H9 (cell line): ENCODE measurements around the gene COG2. TPM values are rescaled to one million over a fixed set of nuclear protein-coding genes. Genes with fewer than 3 reads are reported as not detected.

Experiments
- DNase-seq: peaks from one replicate; pipeline ENCODE4 v3.0.0-alpha.2; 2017
- H2AFZ ChIP-seq: one replicate; pipeline ENCODE4 v1.6.1; 2013; ENCODE audit warnings: mild to moderate bottlenecking, low read length, control low read depth, moderate library complexity
- H2AK5ac ChIP-seq: 2 replicates; pipeline ENCODE4 v1.6.1; 2013; ENCODE audit warnings: low read length, control low read depth, mixed read lengths; ENCODE audit not compliant: insufficient read length
- H2BK120ac ChIP-seq: one replicate; pipeline ENCODE4 v1.6.1; 2013; ENCODE audit warnings: low read depth, mild to moderate bottlenecking, low read length, control low read depth, inconsistent platforms; ENCODE audit not compliant: poor library complexity, severe bottlenecking
- H2BK12ac ChIP-seq: 2 replicates; pipeline ENCODE4 v1.6.1; 2013; ENCODE audit warnings: low read length, control low read depth, mixed read lengths, low read depth; ENCODE audit not compliant: insufficient read length
- H2BK15ac ChIP-seq: 2 replicates; pipeline ENCODE4 v1.6.1; 2013; ENCODE audit warnings: low read depth, low read length, control low read depth
- H2BK20ac ChIP-seq: one replicate; pipeline ENCODE4 v1.6.1; 2013; ENCODE audit warnings: low read depth, mild to moderate bottlenecking, low read length, control low read depth, inconsistent platforms; ENCODE audit not compliant: poor library complexity, severe bottlenecking
- H2BK5ac ChIP-seq: 2 replicates; pipeline ENCODE4 v1.6.1; 2013; ENCODE audit warnings: low read length, control low read depth, mixed read lengths; ENCODE audit not compliant: insufficient read length
- H3K14ac ChIP-seq: 2 replicates; pipeline ENCODE4 v1.6.1; 2013; ENCODE audit warnings: low read length, control low read depth; ENCODE audit not compliant: insufficient read depth
- H3K18ac ChIP-seq: 2 replicates; pipeline ENCODE4 v1.6.1; 2013; ENCODE audit warnings: low read depth, mild to moderate bottlenecking, mixed read lengths, low read length, control low read depth; ENCODE audit not compliant: insufficient read length
- H3K23ac ChIP-seq: 2 replicates; pipeline ENCODE4 v1.6.1; 2013; ENCODE audit warnings: low read length, control low read depth, mixed read lengths, low read depth; ENCODE audit not compliant: insufficient read length
- H3K23me2 ChIP-seq: 2 replicates; pipeline ENCODE4 v1.6.1; 2013; ENCODE audit warnings: low read depth, mild to moderate bottlenecking, mixed read lengths, low read length, control low read depth; ENCODE audit not compliant: insufficient read length, poor library complexity, severe bottlenecking
- H3K27ac ChIP-seq: 2 replicates; pipeline ENCODE4 v1.5.1; 2013; ENCODE audit warnings: low read length, control low read depth, mixed read lengths, low read depth; ENCODE audit not compliant: insufficient read length
- H3K27me3 ChIP-seq: 2 replicates; pipeline ENCODE4 v1.6.1; 2013; ENCODE audit warnings: low read length, control low read depth, inconsistent platforms; ENCODE audit not compliant: insufficient read depth
- H3K4ac ChIP-seq: 2 replicates; pipeline ENCODE4 v1.6.1; 2013; ENCODE audit warnings: low read depth, mild to moderate bottlenecking, control low read depth, inconsistent platforms, low read length, moderate library complexity
- H3K4me1 ChIP-seq: 2 replicates; pipeline ENCODE4 v1.6.1; 2013; ENCODE audit warnings: low read length, control low read depth, inconsistent platforms; ENCODE audit not compliant: insufficient read depth
- H3K4me2 ChIP-seq: 2 replicates; pipeline ENCODE4 v1.6.1; 2013; ENCODE audit warnings: low read length, control low read depth, mixed read lengths; ENCODE audit not compliant: insufficient read length, insufficient read depth
- H3K56ac ChIP-seq: 2 replicates; pipeline ENCODE4 v1.6.1; 2013; ENCODE audit warnings: low read depth, mild to moderate bottlenecking, mixed read lengths, low read length, control low read depth; ENCODE audit not compliant: insufficient read length
- H3K79me1 ChIP-seq: 2 replicates; pipeline ENCODE4 v1.6.1; 2013; ENCODE audit warnings: low read depth, mild to moderate bottlenecking, moderate library complexity, low read length, control low read depth, inconsistent platforms; ENCODE audit not compliant: insufficient read depth, poor library complexity, severe bottlenecking
- H3K79me2 ChIP-seq: 2 replicates; pipeline ENCODE4 v1.6.1; 2013; ENCODE audit warnings: low read length, control low read depth, inconsistent platforms; ENCODE audit not compliant: insufficient read depth
- H3K9ac ChIP-seq: 2 replicates; pipeline ENCODE4 v1.6.1; 2013; ENCODE audit warnings: low read length, control low read depth, mixed read lengths; ENCODE audit not compliant: insufficient read length; ENCODE audit errors: extremely low read depth
- H3K9me3 ChIP-seq: one replicate; pipeline ENCODE4 v1.6.1; 2013; ENCODE audit warnings: low read depth, low read length, inconsistent platforms; ENCODE audit not compliant: control insufficient read depth
- H3T11ph ChIP-seq: one replicate; pipeline ENCODE4 v1.6.1; 2013; ENCODE audit warnings: mild to moderate bottlenecking, low read length, control low read depth, inconsistent platforms
- H4K20me1 ChIP-seq: one replicate; pipeline ENCODE4 v1.6.1; 2013; ENCODE audit not compliant: control insufficient read depth, insufficient read length, insufficient read depth
- H4K5ac ChIP-seq: 2 replicates; pipeline ENCODE4 v1.6.1; 2013; ENCODE audit warnings: low read depth, mild to moderate bottlenecking, mixed read lengths, low read length, control low read depth; ENCODE audit not compliant: insufficient read length
- H4K8ac ChIP-seq: replicated peaks from 2 replicates; pipeline ENCODE4 v1.6.1; 2013; ENCODE audit warnings: low read length, control low read depth, mixed read lengths, low read depth; ENCODE audit not compliant: insufficient read length
- H4K91ac ChIP-seq: 2 replicates; pipeline ENCODE4 v1.6.1; 2013; ENCODE audit warnings: low read depth, mild to moderate bottlenecking, moderate library complexity, mixed read lengths, low read length, control low read depth; ENCODE audit not compliant: insufficient read length
- H3K27ac Mint-ChIP-seq, 3 experiments: 2 replicates in 2 of 3; 3 replicates in 1 of 3; pipeline ENCODE4 v1.8.0; 2020 to 2021; ENCODE audit warnings: mixed read lengths in 3 of 3, mild to moderate bottlenecking in 1 of 3, moderate library complexity in 1 of 3
- H3K27me3 Mint-ChIP-seq: 2 replicates; pipeline ENCODE4 v1.8.0; 2021; ENCODE audit warnings: low read depth, mild to moderate bottlenecking, moderate library complexity, mixed read lengths
- H3K36me3 Mint-ChIP-seq, 3 experiments: 2 replicates in 2 of 3; 3 replicates in 1 of 3; pipeline ENCODE4 v1.8.0; 2020 to 2021; ENCODE audit warnings: low read depth in 3 of 3, mixed read lengths in 3 of 3; ENCODE audit not compliant: insufficient read depth in 1 of 3
- H3K4me1 Mint-ChIP-seq, 2 experiments: 2 replicates each; pipeline ENCODE4 v1.8.0; 2020; ENCODE audit warnings: mixed read lengths in 2 of 2
- H3K4me3 Mint-ChIP-seq, 2 experiments: 2 replicates in 1 of 2; 3 replicates in 1 of 2; pipeline ENCODE4 v1.8.0; 2020 to 2021; ENCODE audit warnings: mild to moderate bottlenecking in 2 of 2, mixed read lengths in 2 of 2, moderate library complexity in 1 of 2
- H3K9me3 Mint-ChIP-seq, 2 experiments: 2 replicates in 1 of 2; 3 replicates in 1 of 2; pipeline ENCODE4 v1.8.0; 2020; ENCODE audit warnings: mild to moderate bottlenecking in 2 of 2, mixed read lengths in 2 of 2, moderate library complexity in 1 of 2
- WGBS: extraction: QIAGEN DNeasy Blood & Tissue Kit; methylation state at CpG from one replicate; pipeline ENCODE4 v1.1.7; 2013; ENCODE audit warnings: missing lambda C conversion rate, low lambda C conversion rate, mixed read lengths; ENCODE audit not compliant: insufficient read length; ENCODE audit errors: extremely low coverage; 5-methylcytosine and 5-hydroxymethylcytosine counted together
- total RNA-seq: library from RNA; stranded (reverse); gene quantifications from 2 replicates; pipeline ENCODE4 v1.2.1, GENCODE V29; 2021
- TF ChIP-seq, protein P1 (sequence below): fragments of 200-600 bp; sonication (generic); conservative IDR thresholded peaks from 3 replicates; pipeline ENCODE4 v1.8.0; 2021; ENCODE audit warnings: antibody characterized with exemption, mild to moderate bottlenecking

COG2 gene
- total RNA-seq, 1 experiment from 2014 or later = 42.2 TPM

DNA sequence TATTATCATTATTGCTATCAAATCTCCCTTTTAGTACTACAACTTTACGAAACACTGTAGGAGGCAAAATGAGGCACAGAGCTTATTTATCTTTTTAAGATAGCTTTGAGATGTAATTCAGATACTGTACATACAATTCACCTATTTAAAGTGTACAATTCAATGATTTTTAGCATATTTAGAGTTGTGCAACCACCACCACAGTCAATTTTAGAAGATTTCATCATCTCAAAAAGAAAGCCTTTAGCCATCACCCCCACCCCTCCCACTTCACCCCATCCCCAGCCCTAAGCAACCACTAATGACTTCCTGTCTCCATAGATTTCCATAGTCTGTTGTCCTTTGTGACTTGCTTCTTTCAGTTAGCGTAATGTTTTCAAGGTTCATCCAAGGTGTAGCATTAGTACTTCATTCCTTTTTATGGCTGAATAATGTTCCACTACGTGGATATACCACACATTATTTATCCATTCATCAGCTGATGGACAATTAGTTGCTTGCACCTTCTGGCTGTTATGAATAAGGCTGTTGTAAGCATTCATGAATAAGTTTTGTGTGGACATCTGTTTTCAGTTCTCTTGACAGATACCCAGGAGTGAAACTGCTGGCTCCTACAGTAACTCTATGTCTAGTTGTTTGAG is 95.5 kb downstream of the COG2 start:
- no CpG with 5 or more reads among the region's 3 CpGs for WGBS
- Histone ChIP-seq H3K79me2 (no peaks in the 10 kb centered on the region), H3K4me1 (no peaks in the 10 kb centered on the region), H3T11ph (no peak overlapping the region), H3K9me3 (no peaks in the 10 kb centered on the region), H3K4ac (no peak overlapping the region), H2BK5ac (no peak overlapping the region), H3K27ac (no peak overlapping the region), H3K23me2 (no peaks in the 10 kb centered on the region), H2BK120ac (no peak overlapping the region), H4K5ac (no peak overlapping the region), H3K14ac (no peak overlapping the region), H3K9ac (no peak overlapping the region), H3K56ac (no peak overlapping the region), H2BK15ac (no peak overlapping the region), H3K18ac (no peak overlapping the region), H2AK5ac (no peak overlapping the region), H3K79me1 (no peaks in the 10 kb centered on the region), H4K8ac (no peak overlapping the region), H3K23ac (no peak overlapping the region), H2AFZ (no peak overlapping the region), H2BK12ac (no peak overlapping the region), H3K27me3 (no peaks in the 10 kb centered on the region), H3K4me2 (no peak overlapping the region), H4K91ac (no peak overlapping the region), H4K20me1 (no peaks in the 10 kb centered on the region), H2BK20ac (no peak overlapping the region)
- H3K27me3 Mint-ChIP-seq = peaks cover 12% of the 10 kb centered on the region
- TF ChIP-seq, protein P1, sequence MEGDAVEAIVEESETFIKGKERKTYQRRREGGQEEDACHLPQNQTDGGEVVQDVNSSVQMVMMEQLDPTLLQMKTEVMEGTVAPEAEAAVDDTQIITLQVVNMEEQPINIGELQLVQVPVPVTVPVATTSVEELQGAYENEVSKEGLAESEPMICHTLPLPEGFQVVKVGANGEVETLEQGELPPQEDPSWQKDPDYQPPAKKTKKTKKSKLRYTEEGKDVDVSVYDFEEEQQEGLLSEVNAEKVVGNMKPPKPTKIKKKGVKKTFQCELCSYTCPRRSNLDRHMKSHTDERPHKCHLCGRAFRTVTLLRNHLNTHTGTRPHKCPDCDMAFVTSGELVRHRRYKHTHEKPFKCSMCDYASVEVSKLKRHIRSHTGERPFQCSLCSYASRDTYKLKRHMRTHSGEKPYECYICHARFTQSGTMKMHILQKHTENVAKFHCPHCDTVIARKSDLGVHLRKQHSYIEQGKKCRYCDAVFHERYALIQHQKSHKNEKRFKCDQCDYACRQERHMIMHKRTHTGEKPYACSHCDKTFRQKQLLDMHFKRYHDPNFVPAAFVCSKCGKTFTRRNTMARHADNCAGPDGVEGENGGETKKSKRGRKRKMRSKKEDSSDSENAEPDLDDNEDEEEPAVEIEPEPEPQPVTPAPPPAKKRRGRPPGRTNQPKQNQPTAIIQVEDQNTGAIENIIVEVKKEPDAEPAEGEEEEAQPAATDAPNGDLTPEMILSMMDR = no peak
- no peak overlapping the region for H3K4me3 Mint-ChIP-seq
- H3K27ac Mint-ChIP-seq = no peak overlapping the region
- H3K9me3 Mint-ChIP-seq = peaks cover 5 to 6% of the 10 kb centered on the region in 2 experiments; a peak in 2 of 5 replicates
- H3K36me3 Mint-ChIP-seq = no peaks in the 10 kb centered on the region
- H3K4me1 Mint-ChIP-seq = peaks cover 0 to 5% of the 10 kb centered on the region in 2 experiments; a peak in 2 of 4 replicates
- DNase-seq = no peak
